Loucy (cell line): ENCODE data around the gene SRD5A1.

ENCODE experiments used
- EZH2phosphoT487 ChIP-seq: fragments of 200-600 bp; IDR thresholded peaks from 2 replicates; pipeline ENCODE4 v1.6.1; 2018; ENCODE audit warnings: antibody characterized with exemption, mild to moderate bottlenecking, moderate library complexity, borderline replicate concordance
- TF ChIP-seq, protein P1 (sequence below): fragments of 200-600 bp; sonication (generic); conservative IDR thresholded peaks from 2 replicates; pipeline ENCODE4 v1.5.1; 2014; ENCODE audit warnings: mild to moderate bottlenecking, antibody characterized with exemption, low read length

DNA sequence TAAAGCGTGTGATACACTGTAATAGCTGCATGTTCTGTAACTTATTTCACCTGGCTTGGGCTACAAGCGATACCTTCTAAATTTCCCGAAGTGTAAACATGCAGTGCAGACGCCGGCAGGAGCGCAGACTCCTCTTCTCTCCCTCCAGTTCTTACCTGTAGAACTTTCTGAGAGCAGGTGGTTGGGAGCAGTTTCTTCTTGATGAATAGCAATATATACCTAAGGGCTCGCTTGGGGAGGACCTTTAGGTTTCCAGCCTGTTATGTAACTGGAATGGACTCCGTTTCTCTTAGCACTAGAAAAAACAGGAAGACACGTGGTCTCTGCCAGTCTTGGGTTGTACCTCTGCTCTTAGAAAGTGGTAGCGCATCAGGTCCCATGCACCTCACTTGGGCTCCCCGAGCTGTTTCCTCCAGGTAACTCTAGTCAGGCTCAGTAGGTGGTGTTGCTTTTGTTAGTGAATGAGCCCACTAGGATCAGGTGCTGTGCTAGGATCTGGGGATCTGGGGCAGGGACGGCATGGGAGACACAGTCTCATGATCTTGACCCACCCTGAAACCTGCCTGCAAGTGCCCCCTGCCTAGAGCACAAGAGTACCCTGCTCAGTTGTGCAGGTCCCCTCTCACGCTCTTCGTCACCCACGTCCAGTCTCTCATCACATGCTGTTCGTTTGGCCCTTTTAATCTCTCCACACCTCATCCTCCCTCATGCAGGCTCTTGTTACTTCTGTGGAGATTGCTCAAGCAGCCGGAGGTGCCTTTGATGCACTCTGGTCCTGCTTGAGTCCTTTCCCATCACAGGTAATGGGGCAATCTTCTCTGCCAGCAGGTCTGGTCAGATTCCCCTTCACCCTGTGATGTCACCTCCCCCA, 82.8 kb downstream of the SRD5A1 start:
- TF ChIP-seq, protein P1, sequence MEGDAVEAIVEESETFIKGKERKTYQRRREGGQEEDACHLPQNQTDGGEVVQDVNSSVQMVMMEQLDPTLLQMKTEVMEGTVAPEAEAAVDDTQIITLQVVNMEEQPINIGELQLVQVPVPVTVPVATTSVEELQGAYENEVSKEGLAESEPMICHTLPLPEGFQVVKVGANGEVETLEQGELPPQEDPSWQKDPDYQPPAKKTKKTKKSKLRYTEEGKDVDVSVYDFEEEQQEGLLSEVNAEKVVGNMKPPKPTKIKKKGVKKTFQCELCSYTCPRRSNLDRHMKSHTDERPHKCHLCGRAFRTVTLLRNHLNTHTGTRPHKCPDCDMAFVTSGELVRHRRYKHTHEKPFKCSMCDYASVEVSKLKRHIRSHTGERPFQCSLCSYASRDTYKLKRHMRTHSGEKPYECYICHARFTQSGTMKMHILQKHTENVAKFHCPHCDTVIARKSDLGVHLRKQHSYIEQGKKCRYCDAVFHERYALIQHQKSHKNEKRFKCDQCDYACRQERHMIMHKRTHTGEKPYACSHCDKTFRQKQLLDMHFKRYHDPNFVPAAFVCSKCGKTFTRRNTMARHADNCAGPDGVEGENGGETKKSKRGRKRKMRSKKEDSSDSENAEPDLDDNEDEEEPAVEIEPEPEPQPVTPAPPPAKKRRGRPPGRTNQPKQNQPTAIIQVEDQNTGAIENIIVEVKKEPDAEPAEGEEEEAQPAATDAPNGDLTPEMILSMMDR: no peak
- TF ChIP-seq EZH2phosphoT487: no peak
